ENCODE measurements around the gene PELO. TPM values are rescaled to one million over a fixed set of nuclear protein-coding genes. Genes with fewer than 3 reads are reported as not detected.

The PELO gene
- polyA plus RNA-seq, 2 of the 4 experiments (the other 2 are of a cell fraction): 15.6 to 20.1 TPM

GRCh38 chr5:52789851-52790250, 2.1 kb downstream of the PELO start:
- no peak overlapping the region for H3K27ac ChIP-seq
- H3K9me3 ChIP-seq: no peaks in the 10 kb centered on the region
- FAIRE-seq (no peak), DNase-seq (ENCODE audit: low read depth in 1 of 2, low spot score in 1 of 2) (no peak), ATAC-seq (no peak)
- no peak overlapping the region for H3K4me3 ChIP-seq
- ChIA-PET CTCF (interaction anchor here (2.4 kb wide), 1 partner anchor 9 kb away, joined by 7 read pairs; no protein-coding TSS in a partner anchor), POLR2A (interaction anchor here (0.9 kb wide), 1 partner anchor 10 kb away, joined by 4 read pairs; no protein-coding TSS in a partner anchor)
- H3K4me1 ChIP-seq: peaks cover 24% of the 10 kb centered on the region
- WGBS (ENCODE audit: missing lambda C conversion rate): 87% methylated on average over 2 of the region's 2 CpGs
- TF ChIP-seq CEBPB (IDR thresholded peaks at IDR 0.05) (peak; percentile 33 to 39; a peak in 1 of 4 replicates), MAZ (IDR thresholded peaks at IDR 0.05; ENCODE audit: borderline replicate concordance, low read depth, low read length) (no peak), RAD21 (conservative IDR thresholded peaks at IDR 0.05 in 1 of 2, IDR thresholded peaks at IDR 0.05 in 1 of 2) (no peak)
- no peak overlapping the region for H3K4me2 ChIP-seq

DNA sequence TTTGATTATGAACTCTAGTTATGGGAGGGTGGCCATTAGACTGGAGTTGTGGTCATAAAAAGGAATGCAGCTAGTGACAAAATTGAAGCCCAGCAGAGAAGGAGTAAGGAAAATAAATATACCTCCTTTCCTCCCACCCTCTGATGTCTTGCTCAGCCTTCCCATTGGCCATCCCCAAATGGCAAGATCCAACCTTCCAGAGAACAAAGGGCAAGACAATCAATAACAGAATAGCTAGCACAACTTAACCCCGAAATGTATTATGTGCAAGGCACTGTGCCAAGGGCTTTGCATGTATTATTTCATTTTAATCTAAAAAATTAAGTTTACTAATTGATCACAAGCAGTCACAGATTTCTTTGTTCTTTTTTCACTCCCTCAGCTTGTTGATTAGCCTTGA, 3.6 kb downstream of the PELO start:
- WGBS (ENCODE audit: missing lambda C conversion rate): 77% methylated on average over 1 of the region's 1 CpG
- TF ChIP-seq, protein P1, sequence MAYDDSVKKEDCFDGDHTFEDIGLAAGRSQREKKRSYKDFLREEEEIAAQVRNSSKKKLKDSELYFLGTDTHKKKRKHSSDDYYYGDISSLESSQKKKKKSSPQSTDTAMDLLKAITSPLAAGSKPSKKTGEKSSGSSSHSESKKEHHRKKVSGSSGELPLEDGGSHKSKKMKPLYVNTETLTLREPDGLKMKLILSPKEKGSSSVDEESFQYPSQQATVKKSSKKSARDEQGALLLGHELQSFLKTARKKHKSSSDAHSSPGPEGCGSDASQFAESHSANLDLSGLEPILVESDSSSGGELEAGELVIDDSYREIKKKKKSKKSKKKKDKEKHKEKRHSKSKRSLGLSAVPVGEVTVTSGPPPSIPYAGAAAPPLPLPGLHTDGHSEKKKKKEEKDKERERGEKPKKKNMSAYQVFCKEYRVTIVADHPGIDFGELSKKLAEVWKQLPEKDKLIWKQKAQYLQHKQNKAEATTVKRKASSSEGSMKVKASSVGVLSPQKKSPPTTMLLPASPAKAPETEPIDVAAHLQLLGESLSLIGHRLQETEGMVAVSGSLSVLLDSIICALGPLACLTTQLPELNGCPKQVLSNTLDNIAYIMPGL (CRISPR knock-in tag; IDR thresholded peaks at IDR 0.05; ENCODE audit: borderline replicate concordance): no peak
- TF ChIP-seq, protein P2, sequence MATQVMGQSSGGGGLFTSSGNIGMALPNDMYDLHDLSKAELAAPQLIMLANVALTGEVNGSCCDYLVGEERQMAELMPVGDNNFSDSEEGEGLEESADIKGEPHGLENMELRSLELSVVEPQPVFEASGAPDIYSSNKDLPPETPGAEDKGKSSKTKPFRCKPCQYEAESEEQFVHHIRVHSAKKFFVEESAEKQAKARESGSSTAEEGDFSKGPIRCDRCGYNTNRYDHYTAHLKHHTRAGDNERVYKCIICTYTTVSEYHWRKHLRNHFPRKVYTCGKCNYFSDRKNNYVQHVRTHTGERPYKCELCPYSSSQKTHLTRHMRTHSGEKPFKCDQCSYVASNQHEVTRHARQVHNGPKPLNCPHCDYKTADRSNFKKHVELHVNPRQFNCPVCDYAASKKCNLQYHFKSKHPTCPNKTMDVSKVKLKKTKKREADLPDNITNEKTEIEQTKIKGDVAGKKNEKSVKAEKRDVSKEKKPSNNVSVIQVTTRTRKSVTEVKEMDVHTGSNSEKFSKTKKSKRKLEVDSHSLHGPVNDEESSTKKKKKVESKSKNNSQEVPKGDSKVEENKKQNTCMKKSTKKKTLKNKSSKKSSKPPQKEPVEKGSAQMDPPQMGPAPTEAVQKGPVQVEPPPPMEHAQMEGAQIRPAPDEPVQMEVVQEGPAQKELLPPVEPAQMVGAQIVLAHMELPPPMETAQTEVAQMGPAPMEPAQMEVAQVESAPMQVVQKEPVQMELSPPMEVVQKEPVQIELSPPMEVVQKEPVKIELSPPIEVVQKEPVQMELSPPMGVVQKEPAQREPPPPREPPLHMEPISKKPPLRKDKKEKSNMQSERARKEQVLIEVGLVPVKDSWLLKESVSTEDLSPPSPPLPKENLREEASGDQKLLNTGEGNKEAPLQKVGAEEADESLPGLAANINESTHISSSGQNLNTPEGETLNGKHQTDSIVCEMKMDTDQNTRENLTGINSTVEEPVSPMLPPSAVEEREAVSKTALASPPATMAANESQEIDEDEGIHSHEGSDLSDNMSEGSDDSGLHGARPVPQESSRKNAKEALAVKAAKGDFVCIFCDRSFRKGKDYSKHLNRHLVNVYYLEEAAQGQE (IDR thresholded peaks at IDR 0.05): no peak
- Histone ChIP-seq H3K4me3 (no peak overlapping the region), H3K4me1 (peaks cover 24% of the 10 kb centered on the region), H3K9me3 (no peaks in the 10 kb centered on the region), H3K4me2 (no peak overlapping the region), H3K27ac (no peak overlapping the region)
- DNase-seq (ENCODE audit: low read depth in 1 of 2, low spot score in 1 of 2) (no peak), FAIRE-seq (no peak), ATAC-seq (no peak)
- ChIA-PET CTCF (no interaction called here), POLR2A (no interaction called here)

DNA sequence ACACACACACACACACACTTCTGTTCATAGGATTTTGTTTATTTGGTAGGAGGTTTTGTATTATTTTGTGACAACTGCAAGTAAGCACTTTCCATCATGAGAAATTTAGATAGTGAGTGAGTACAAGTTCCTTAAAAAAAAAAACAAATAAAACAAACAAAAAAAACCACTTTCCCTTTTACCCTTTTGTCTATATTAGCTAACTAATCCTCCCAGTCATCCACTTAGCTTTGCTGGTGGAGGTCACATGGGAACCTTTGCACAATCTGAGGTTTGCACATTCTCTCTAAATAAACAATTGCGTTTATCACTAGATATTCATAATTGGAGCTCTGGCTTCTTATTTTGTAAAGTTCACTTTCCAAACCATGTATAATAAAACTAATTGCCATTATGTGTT, 6.8 kb downstream of the PELO start:
- peak in 1 of 2 experiments; percentile 11 for DNase-seq (ENCODE audit: low read depth in 1 of 2, low spot score in 1 of 2)
- H3K4me3 ChIP-seq: no peak overlapping the region
- H3K4me2 ChIP-seq: peak overlapping the region; percentile 35; the same call in 2 of the 3 replicates
- ChIA-PET CTCF (no interaction called here), POLR2A (no interaction called here)
- TF ChIP-seq EHF (CRISPR knock-in tag; IDR thresholded peaks at IDR 0.05): no peak
- no peak for TF ChIP-seq PBX3 (IDR thresholded peaks at IDR 0.05)
- TF ChIP-seq HDAC2 (IDR thresholded peaks at IDR 0.05): no peak
- no peak for TF ChIP-seq GATA3 (IDR thresholded peaks at IDR 0.05; ENCODE audit: borderline replicate concordance)
- TF ChIP-seq KDM1A (IDR thresholded peaks at IDR 0.05; ENCODE audit: low read depth): no peak
- TF ChIP-seq SREBF2 (IDR thresholded peaks at IDR 0.05): no peak
- TF ChIP-seq, protein P3, sequence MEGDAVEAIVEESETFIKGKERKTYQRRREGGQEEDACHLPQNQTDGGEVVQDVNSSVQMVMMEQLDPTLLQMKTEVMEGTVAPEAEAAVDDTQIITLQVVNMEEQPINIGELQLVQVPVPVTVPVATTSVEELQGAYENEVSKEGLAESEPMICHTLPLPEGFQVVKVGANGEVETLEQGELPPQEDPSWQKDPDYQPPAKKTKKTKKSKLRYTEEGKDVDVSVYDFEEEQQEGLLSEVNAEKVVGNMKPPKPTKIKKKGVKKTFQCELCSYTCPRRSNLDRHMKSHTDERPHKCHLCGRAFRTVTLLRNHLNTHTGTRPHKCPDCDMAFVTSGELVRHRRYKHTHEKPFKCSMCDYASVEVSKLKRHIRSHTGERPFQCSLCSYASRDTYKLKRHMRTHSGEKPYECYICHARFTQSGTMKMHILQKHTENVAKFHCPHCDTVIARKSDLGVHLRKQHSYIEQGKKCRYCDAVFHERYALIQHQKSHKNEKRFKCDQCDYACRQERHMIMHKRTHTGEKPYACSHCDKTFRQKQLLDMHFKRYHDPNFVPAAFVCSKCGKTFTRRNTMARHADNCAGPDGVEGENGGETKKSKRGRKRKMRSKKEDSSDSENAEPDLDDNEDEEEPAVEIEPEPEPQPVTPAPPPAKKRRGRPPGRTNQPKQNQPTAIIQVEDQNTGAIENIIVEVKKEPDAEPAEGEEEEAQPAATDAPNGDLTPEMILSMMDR (IDR thresholded peaks at IDR 0.05): no peak
- no peak for ATAC-seq
- peaks cover 15% of the 10 kb centered on the region for H3K4me1 ChIP-seq
- no peak for FAIRE-seq
- no peaks in the 10 kb centered on the region for H3K9me3 ChIP-seq
- WGBS (ENCODE audit: missing lambda C conversion rate): 45% methylated on average over 1 of the region's 1 CpG
- H3K27ac ChIP-seq: no peak overlapping the region
